Fibroblast of villous mesenchyme (primary cell): Measurements from ENCODE around the gene PAXIP1. TPM values are rescaled to one million over a fixed set of nuclear protein-coding genes. Genes with fewer than 3 reads are reported as not detected.

ENCODE experiments used
- DNase-seq: peaks from one replicate; pipeline ENCODE4 v3.0.0-alpha.2; 2010; ENCODE audit warnings: low read depth
- H3K4me3 ChIP-seq: 2 replicates; pipeline ENCODE4 v1.5.1; 2011; ENCODE audit warnings: low read depth, mild to moderate bottlenecking, low read length
- total RNA-seq: library from RNA; depleted of rRNA; stranded (reverse); fragments of >200 nt; gene quantifications from 2 replicates; pipeline ENCODE4 v1.2.3, GENCODE V29; 2012
- TF ChIP-seq, protein P1 (sequence below): IDR thresholded peaks from 2 replicates; pipeline ENCODE4 v1.5.1; 2012; ENCODE audit warnings: low read depth, mild to moderate bottlenecking, low read length; ENCODE audit not compliant: insufficient read depth

The PAXIP1 gene
- total RNA-seq, 1 donor: 10.4 TPM

DNA sequence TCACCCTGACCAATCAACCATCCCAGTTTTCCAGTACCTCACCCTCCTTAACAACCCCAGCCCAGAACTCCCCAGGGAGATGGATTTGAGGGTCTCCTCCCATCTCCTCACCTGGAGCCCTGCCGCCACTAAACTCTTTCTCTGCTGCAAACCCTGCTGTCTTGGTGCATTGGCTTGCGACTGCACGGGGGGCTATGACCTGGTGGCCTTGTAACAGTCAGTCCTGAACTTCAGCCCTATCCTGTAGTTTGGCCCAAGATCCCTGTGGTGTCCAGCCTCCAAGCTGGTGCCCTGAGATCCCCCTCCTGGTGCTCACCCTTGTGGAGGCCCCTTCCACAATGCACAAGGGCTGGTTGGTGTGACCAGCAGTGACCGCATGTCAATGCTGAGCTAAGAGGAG is 91.9 kb downstream of the PAXIP1 start:
- H3K4me3 ChIP-seq: no peak overlapping the region
- no peak for DNase-seq
- TF ChIP-seq, protein P1, sequence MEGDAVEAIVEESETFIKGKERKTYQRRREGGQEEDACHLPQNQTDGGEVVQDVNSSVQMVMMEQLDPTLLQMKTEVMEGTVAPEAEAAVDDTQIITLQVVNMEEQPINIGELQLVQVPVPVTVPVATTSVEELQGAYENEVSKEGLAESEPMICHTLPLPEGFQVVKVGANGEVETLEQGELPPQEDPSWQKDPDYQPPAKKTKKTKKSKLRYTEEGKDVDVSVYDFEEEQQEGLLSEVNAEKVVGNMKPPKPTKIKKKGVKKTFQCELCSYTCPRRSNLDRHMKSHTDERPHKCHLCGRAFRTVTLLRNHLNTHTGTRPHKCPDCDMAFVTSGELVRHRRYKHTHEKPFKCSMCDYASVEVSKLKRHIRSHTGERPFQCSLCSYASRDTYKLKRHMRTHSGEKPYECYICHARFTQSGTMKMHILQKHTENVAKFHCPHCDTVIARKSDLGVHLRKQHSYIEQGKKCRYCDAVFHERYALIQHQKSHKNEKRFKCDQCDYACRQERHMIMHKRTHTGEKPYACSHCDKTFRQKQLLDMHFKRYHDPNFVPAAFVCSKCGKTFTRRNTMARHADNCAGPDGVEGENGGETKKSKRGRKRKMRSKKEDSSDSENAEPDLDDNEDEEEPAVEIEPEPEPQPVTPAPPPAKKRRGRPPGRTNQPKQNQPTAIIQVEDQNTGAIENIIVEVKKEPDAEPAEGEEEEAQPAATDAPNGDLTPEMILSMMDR: no peak

DNA sequence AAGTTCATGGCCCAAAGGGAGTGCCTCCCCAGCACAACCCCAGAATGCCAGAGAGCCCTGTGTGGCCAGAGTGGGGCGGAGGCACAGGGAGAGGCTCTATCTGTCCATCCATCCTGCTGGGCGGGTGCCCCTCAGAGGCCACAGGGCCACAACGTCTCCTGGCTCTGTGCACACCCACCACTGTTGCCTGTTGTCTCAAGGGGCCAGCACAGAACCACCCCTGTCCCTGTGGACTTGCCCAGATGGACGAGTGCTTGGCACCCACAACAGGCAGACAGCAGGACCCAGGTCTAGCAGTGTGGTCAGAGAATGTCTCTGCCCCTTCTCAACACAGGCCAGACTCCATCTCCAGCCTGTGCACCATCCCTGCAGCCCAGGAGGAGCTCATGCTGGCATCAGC is 92.8 kb downstream of the PAXIP1 start:
- no peak overlapping the region for H3K4me3 ChIP-seq
- TF ChIP-seq, protein P1: no peak
- DNase-seq: no peak

DNA sequence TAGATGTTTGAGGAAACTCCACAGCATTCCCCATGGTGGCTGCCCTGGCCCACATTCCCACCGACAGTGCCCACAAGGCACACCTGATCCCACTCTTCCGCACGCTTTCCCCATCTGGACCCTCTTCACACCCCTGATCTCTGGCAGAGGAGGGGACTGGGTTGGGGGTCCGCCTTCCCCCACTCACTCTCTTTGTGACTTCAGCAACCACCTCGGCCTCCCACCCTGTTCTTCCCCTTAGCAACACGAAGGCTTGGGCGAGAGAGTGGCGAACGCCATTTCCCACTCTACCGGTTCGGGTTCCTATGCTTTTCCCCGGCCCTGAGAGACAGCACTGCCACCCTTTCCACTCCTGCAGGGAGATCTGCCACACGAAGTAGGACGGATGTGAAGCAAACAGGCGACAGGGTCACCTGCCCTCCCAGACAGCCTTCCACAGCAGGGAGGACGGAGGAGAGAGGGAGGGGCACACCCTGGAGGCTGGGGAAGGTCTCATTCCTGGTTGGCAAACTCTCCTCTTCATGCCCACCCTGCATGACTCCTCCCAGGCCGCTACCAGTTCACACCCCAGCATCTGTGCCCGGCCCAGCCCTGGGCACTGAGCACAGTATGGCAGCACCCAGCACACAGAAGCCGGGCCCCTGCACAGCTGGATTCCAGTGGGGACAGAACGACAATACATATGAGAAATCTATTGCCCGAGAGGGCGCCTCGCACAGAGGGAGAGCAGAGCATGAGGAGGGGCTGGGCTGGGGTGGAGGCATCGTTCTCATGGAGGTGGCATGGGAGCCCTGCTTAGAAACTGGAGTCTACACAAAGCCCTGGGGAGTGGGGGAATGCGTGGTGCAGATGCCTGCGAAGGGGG is 93.5 kb downstream of the PAXIP1 start:
- no peak overlapping the region for H3K4me3 ChIP-seq
- TF ChIP-seq, protein P1: no peak
- no peak for DNase-seq

- TF ChIP-seq, protein P1: no peak
- no peak for DNase-seq
- H3K4me3 ChIP-seq: no peak overlapping the region
These were observed 95.0 kb downstream of the PAXIP1 start for GRCh38 chr7:154907651-154908620.

- DNase-seq: no peak
- TF ChIP-seq, protein P1: no peak
- no peak overlapping the region for H3K4me3 ChIP-seq
These were observed 96.1 kb downstream of the PAXIP1 start for GRCh38 chr7:154906736-154907355.

DNA sequence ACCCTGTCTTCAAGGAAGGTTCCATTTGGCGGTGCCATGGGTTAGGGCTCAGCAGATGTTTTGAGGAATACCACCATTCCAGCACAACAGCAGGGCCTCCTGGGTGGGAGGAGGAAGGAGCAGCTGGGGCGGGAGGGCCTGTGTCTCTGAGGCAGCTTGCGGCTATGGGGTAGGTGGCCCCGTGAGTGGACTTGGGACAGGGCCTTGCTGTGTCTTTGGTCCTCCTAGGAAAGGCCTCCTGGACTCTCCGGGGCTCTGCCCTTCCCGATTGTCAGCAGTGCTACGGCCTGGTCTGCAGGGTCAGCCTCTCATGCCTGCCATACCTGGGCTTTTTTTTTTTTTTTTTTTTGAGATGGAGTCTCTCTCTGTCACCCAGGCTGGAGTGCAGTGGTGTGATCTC is 96.7 kb downstream of the PAXIP1 start:
- DNase-seq: no peak
- TF ChIP-seq, protein P1: no peak
- no peak overlapping the region for H3K4me3 ChIP-seq
